Osteocyte (in vitro differentiated cells): ENCODE measurements around the gene FAM236B. TPM values are rescaled to one million over a fixed set of nuclear protein-coding genes. Genes with fewer than 3 reads are reported as not detected.
"Not testable (repeated sequence)": the region's sequence is repeated elsewhere in the genome, so short reads cannot be mapped to it uniquely, and the experiment has no call there.

Experiments
- DNase-seq: peaks from one replicate; pipeline ENCODE4 v3.0.0; 2021; ENCODE audit warnings: mixed read lengths; ENCODE audit not compliant: unreplicated experiment; ENCODE audit errors: extremely low spot score
- H3K27ac Mint-ChIP-seq: one replicate; pipeline ENCODE4 v1.8.0; 2021; ENCODE audit warnings: mild to moderate bottlenecking, mixed read lengths; ENCODE audit not compliant: unreplicated experiment
- H3K27me3 Mint-ChIP-seq: one replicate; pipeline ENCODE4 v1.8.0; 2021; ENCODE audit warnings: mixed read lengths; ENCODE audit not compliant: unreplicated experiment
- H3K36me3 Mint-ChIP-seq: one replicate; pipeline ENCODE4 v1.8.0; 2021; ENCODE audit warnings: mixed read lengths; ENCODE audit not compliant: unreplicated experiment
- H3K4me1 Mint-ChIP-seq: one replicate; pipeline ENCODE4 v1.8.0; 2021; ENCODE audit warnings: mixed read lengths; ENCODE audit not compliant: unreplicated experiment
- H3K4me3 Mint-ChIP-seq: one replicate; pipeline ENCODE4 v1.8.0; 2021; ENCODE audit warnings: mild to moderate bottlenecking, moderate library complexity, mixed read lengths; ENCODE audit not compliant: unreplicated experiment
- H3K9me3 Mint-ChIP-seq: one replicate; pipeline ENCODE4 v1.8.0; 2021; ENCODE audit warnings: mixed read lengths; ENCODE audit not compliant: unreplicated experiment
- long read RNA-seq: library from polyadenylated mRNA; unstranded; transcript quantifications from one replicate; pipeline ENCODE4 v2.0.0, GENCODE V29; 2021
- total RNA-seq: library from RNA; stranded (reverse); gene quantifications from 2 replicates; pipeline ENCODE4 v1.2.1, GENCODE V29; 2021

The FAM236B gene
- total RNA-seq: not detected in 2 replicates
- long read RNA-seq: 0 reads

GRCh38 chrX:72782560-72782959 lies at the start of gene FAM236B:
FAM236B (minus strand) TSS chrX:72782660; CDS start chrX:72782560, 100 bp downstream.
- H3K4me1 Mint-ChIP-seq, H3K4me3 Mint-ChIP-seq, H3K27me3 Mint-ChIP-seq, H3K9me3 Mint-ChIP-seq, H3K36me3 Mint-ChIP-seq, DNase-seq, H3K27ac Mint-ChIP-seq: not testable (repeated sequence)

GRCh38 chrX:72830701-72831100 lies 48.2 kb upstream of the FAM236B start:
- H3K4me1 Mint-ChIP-seq, H3K36me3 Mint-ChIP-seq, H3K4me3 Mint-ChIP-seq, H3K9me3 Mint-ChIP-seq, DNase-seq, H3K27me3 Mint-ChIP-seq, H3K27ac Mint-ChIP-seq: not testable (repeated sequence)

GRCh38 chrX:72808110-72808509 lies 25.6 kb upstream of the FAM236B start, which contains the start of gene FAM236D:
FAM236D (minus strand) TSS chrX:72808210; CDS start chrX:72808110, 100 bp downstream.
- not testable (repeated sequence) for H3K27ac Mint-ChIP-seq, H3K36me3 Mint-ChIP-seq, H3K4me1 Mint-ChIP-seq, H3K4me3 Mint-ChIP-seq, H3K27me3 Mint-ChIP-seq, H3K9me3 Mint-ChIP-seq, DNase-seq

GRCh38 chrX:72790390-72790789 lies 7.9 kb upstream of the FAM236B start:
- DNase-seq: peak; percentile 34
- not testable (repeated sequence) for H3K4me3 Mint-ChIP-seq, H3K27me3 Mint-ChIP-seq, H3K4me1 Mint-ChIP-seq, H3K27ac Mint-ChIP-seq, H3K9me3 Mint-ChIP-seq, H3K36me3 Mint-ChIP-seq

- H3K36me3 Mint-ChIP-seq, H3K4me1 Mint-ChIP-seq, DNase-seq, H3K4me3 Mint-ChIP-seq, H3K27ac Mint-ChIP-seq, H3K9me3 Mint-ChIP-seq, H3K27me3 Mint-ChIP-seq: not testable (repeated sequence)
Measured at GRCh38 chrX:72788142-72788541, 5.7 kb upstream of the FAM236B start.

GRCh38 chrX:72783964-72784363 lies 1.5 kb upstream of the FAM236B start:
- H3K27me3 Mint-ChIP-seq, H3K4me1 Mint-ChIP-seq, H3K36me3 Mint-ChIP-seq, H3K9me3 Mint-ChIP-seq, DNase-seq, H3K27ac Mint-ChIP-seq, H3K4me3 Mint-ChIP-seq: not testable (repeated sequence)

- H3K4me1 Mint-ChIP-seq, H3K27ac Mint-ChIP-seq, H3K36me3 Mint-ChIP-seq, DNase-seq, H3K9me3 Mint-ChIP-seq, H3K27me3 Mint-ChIP-seq, H3K4me3 Mint-ChIP-seq: not testable (repeated sequence)
Measured at GRCh38 chrX:72783365-72783936, 991 bp upstream of the FAM236B start.

- not testable (repeated sequence) for H3K9me3 Mint-ChIP-seq, H3K36me3 Mint-ChIP-seq, H3K4me1 Mint-ChIP-seq, DNase-seq, H3K27me3 Mint-ChIP-seq, H3K4me3 Mint-ChIP-seq, H3K27ac Mint-ChIP-seq
Measured at GRCh38 chrX:72778146-72778545, 4.3 kb downstream of the FAM236B start.

GRCh38 chrX:72777467-72777790 lies 5.0 kb downstream of the FAM236B start:
- H3K4me3 Mint-ChIP-seq, H3K9me3 Mint-ChIP-seq, DNase-seq, H3K27me3 Mint-ChIP-seq, H3K4me1 Mint-ChIP-seq, H3K27ac Mint-ChIP-seq, H3K36me3 Mint-ChIP-seq: not testable (repeated sequence)

GRCh38 chrX:72776653-72777466 lies 5.6 kb downstream of the FAM236B start, which contains the start of gene DMRTC1B:
DMRTC1B (plus strand) TSS chrX:72776890; CDS start chrX:72845136, 68,246 bp downstream.
- H3K9me3 Mint-ChIP-seq, H3K36me3 Mint-ChIP-seq, H3K27ac Mint-ChIP-seq, H3K4me1 Mint-ChIP-seq, H3K27me3 Mint-ChIP-seq, H3K4me3 Mint-ChIP-seq, DNase-seq: not testable (repeated sequence)

- H3K27me3 Mint-ChIP-seq, DNase-seq, H3K4me1 Mint-ChIP-seq, H3K27ac Mint-ChIP-seq, H3K9me3 Mint-ChIP-seq, H3K36me3 Mint-ChIP-seq, H3K4me3 Mint-ChIP-seq: not testable (repeated sequence)
Measured at GRCh38 chrX:72760454-72760853, 22.0 kb downstream of the FAM236B start.

GRCh38 chrX:72748545-72748944 lies 33.9 kb downstream of the FAM236B start:
- not testable (repeated sequence) for H3K36me3 Mint-ChIP-seq, H3K27me3 Mint-ChIP-seq, DNase-seq, H3K4me3 Mint-ChIP-seq, H3K4me1 Mint-ChIP-seq, H3K27ac Mint-ChIP-seq, H3K9me3 Mint-ChIP-seq
